ENCODE data around the gene REV3L. TPM values are rescaled to one million over a fixed set of nuclear protein-coding genes. Genes with fewer than 3 reads are reported as not detected.

Gene REV3L
- total RNA-seq, 2 experiments from 2014 or later, result 29.2 to 30.0 TPM

- DNase-seq (no peak), ATAC-seq (no peak)
- no peaks in the 10 kb centered on the region for H3K4me1 Mint-ChIP-seq (ENCODE audit: low read depth)
- H3K27ac Mint-ChIP-seq, result no peak overlapping the region
- H3K36me3 Mint-ChIP-seq (ENCODE audit: low read depth), result no peaks in the 10 kb centered on the region
- H3K4me3 Mint-ChIP-seq, result no peak overlapping the region
- POLR2A ChIA-PET, result no interaction called here
- H3K9me3 Mint-ChIP-seq (ENCODE audit: insufficient read depth), result no peaks in the 10 kb centered on the region
- H3K27me3 Mint-ChIP-seq (ENCODE audit: low read depth), result no peaks in the 10 kb centered on the region
- CTCF ChIA-PET, result no interaction called here
Measured at GRCh38 chr6:111417946-111418345, 65.1 kb downstream of the REV3L start.

- ChIA-PET POLR2A (no interaction called here), CTCF (no interaction called here)
- Mint-ChIP-seq H3K4me1 (ENCODE audit: low read depth) (no peaks in the 10 kb centered on the region), H3K9me3 (ENCODE audit: insufficient read depth) (no peaks in the 10 kb centered on the region), H3K27me3 (ENCODE audit: low read depth) (no peaks in the 10 kb centered on the region), H3K27ac (no peak overlapping the region), H3K36me3 (ENCODE audit: low read depth) (no peaks in the 10 kb centered on the region), H3K4me3 (no peak overlapping the region)
- no peak for ATAC-seq
- no peak for DNase-seq
Measured at GRCh38 chr6:111417181-111417585, 65.8 kb downstream of the REV3L start.

- Mint-ChIP-seq H3K36me3 (ENCODE audit: low read depth) (peaks cover 3% of the 10 kb centered on the region), H3K4me3 (no peak overlapping the region), H3K4me1 (ENCODE audit: low read depth) (no peaks in the 10 kb centered on the region), H3K27ac (no peak overlapping the region), H3K27me3 (ENCODE audit: low read depth) (no peaks in the 10 kb centered on the region), H3K9me3 (ENCODE audit: insufficient read depth) (no peaks in the 10 kb centered on the region)
- ChIA-PET POLR2A (no interaction called here), CTCF (no interaction called here)
- DNase-seq, result no peak
- ATAC-seq, result no peak
Measured at GRCh38 chr6:111416529-111416928, 66.5 kb downstream of the REV3L start.

GRCh38 chr6:111414373-111414772 is 68.6 kb downstream of the REV3L start:
- DNase-seq (no peak), ATAC-seq (no peak)
- Mint-ChIP-seq H3K4me1 (ENCODE audit: low read depth) (no peaks in the 10 kb centered on the region), H3K27ac (no peak overlapping the region), H3K36me3 (ENCODE audit: low read depth) (peaks cover 11% of the 10 kb centered on the region), H3K4me3 (no peak overlapping the region), H3K9me3 (ENCODE audit: insufficient read depth) (no peaks in the 10 kb centered on the region), H3K27me3 (ENCODE audit: low read depth) (no peaks in the 10 kb centered on the region)
- ChIA-PET CTCF (no interaction called here), POLR2A (no interaction called here)

GRCh38 chr6:111411978-111412566 is 70.9 kb downstream of the REV3L start:
- POLR2A ChIA-PET, result no interaction called here
- CTCF ChIA-PET, result no interaction called here
- Mint-ChIP-seq H3K36me3 (ENCODE audit: low read depth) (peaks cover 20% of the 10 kb centered on the region), H3K9me3 (ENCODE audit: insufficient read depth) (no peaks in the 10 kb centered on the region), H3K4me3 (no peak overlapping the region), H3K4me1 (ENCODE audit: low read depth) (no peaks in the 10 kb centered on the region), H3K27ac (no peak overlapping the region), H3K27me3 (ENCODE audit: low read depth) (no peaks in the 10 kb centered on the region)
- DNase-seq (no peak), ATAC-seq (no peak)

- Mint-ChIP-seq H3K9me3 (ENCODE audit: insufficient read depth) (no peaks in the 10 kb centered on the region), H3K27me3 (ENCODE audit: low read depth) (no peaks in the 10 kb centered on the region), H3K27ac (no peak overlapping the region), H3K36me3 (ENCODE audit: low read depth) (peaks cover 24% of the 10 kb centered on the region), H3K4me1 (ENCODE audit: low read depth) (peaks cover 5% of the 10 kb centered on the region), H3K4me3 (no peak overlapping the region)
- ChIA-PET CTCF (no interaction called here), POLR2A (no interaction called here)
- ATAC-seq (no peak), DNase-seq (no peak)
Measured at GRCh38 chr6:111411046-111411445, 72.0 kb downstream of the REV3L start.

GRCh38 chr6:111410371-111410770 is 72.6 kb downstream of the REV3L start:
- DNase-seq (no peak), ATAC-seq (no peak)
- Mint-ChIP-seq H3K27ac (no peak overlapping the region), H3K4me1 (ENCODE audit: low read depth) (peaks cover 5% of the 10 kb centered on the region), H3K27me3 (ENCODE audit: low read depth) (no peaks in the 10 kb centered on the region), H3K9me3 (ENCODE audit: insufficient read depth) (no peaks in the 10 kb centered on the region), H3K4me3 (no peak overlapping the region), H3K36me3 (ENCODE audit: low read depth) (peaks cover 24% of the 10 kb centered on the region)
- ChIA-PET POLR2A (no interaction called here), CTCF (no interaction called here)

GRCh38 chr6:111409430-111409829 is 73.6 kb downstream of the REV3L start:
- DNase-seq (no peak), ATAC-seq (no peak)
- Mint-ChIP-seq H3K4me3 (no peak overlapping the region), H3K4me1 (ENCODE audit: low read depth) (peaks cover 5% of the 10 kb centered on the region), H3K27ac (no peak overlapping the region), H3K9me3 (ENCODE audit: insufficient read depth) (no peaks in the 10 kb centered on the region), H3K36me3 (ENCODE audit: low read depth) (peaks cover 30% of the 10 kb centered on the region), H3K27me3 (ENCODE audit: low read depth) (no peaks in the 10 kb centered on the region)
- ChIA-PET POLR2A (no interaction called here), CTCF (no interaction called here)

- H3K9me3 Mint-ChIP-seq (ENCODE audit: insufficient read depth), result no peaks in the 10 kb centered on the region
- no peak overlapping the region for H3K27ac Mint-ChIP-seq
- DNase-seq (no peak), ATAC-seq (no peak)
- H3K36me3 Mint-ChIP-seq (ENCODE audit: low read depth), result peaks cover 44% of the 10 kb centered on the region
- H3K4me3 Mint-ChIP-seq, result no peak overlapping the region
- no peaks in the 10 kb centered on the region for H3K27me3 Mint-ChIP-seq (ENCODE audit: low read depth)
- ChIA-PET POLR2A (no interaction called here), CTCF (no interaction called here)
- H3K4me1 Mint-ChIP-seq (ENCODE audit: low read depth), result peaks cover 5% of the 10 kb centered on the region
Measured at GRCh38 chr6:111407686-111408085, 75.3 kb downstream of the REV3L start.

- POLR2A ChIA-PET, result no interaction called here
- no peak for DNase-seq
- H3K4me3 Mint-ChIP-seq, result no peak overlapping the region
Measured at GRCh38 chr6:111406200-111406721, 76.8 kb downstream of the REV3L start.

GRCh38 chr6:111403388-111403787 is 79.6 kb downstream of the REV3L start:
- Mint-ChIP-seq H3K4me1 (ENCODE audit: low read depth) (peaks cover 5% of the 10 kb centered on the region), H3K27me3 (ENCODE audit: low read depth) (no peaks in the 10 kb centered on the region), H3K27ac (no peak overlapping the region), H3K36me3 (ENCODE audit: low read depth) (peaks cover 47% of the 10 kb centered on the region), H3K9me3 (ENCODE audit: insufficient read depth) (no peaks in the 10 kb centered on the region), H3K4me3 (no peak overlapping the region)
- DNase-seq, result no peak
- POLR2A ChIA-PET, result no interaction called here
- no peak for ATAC-seq
- CTCF ChIA-PET, result interaction anchor here (1.0 kb wide), 1 partner anchor 239 kb away, joined by 4 read pairs; no protein-coding TSS in a partner anchor

More at GRCh38 chr6:111406200-111406721, 76.8 kb downstream of the REV3L start:
- H3K9me3 Mint-ChIP-seq (ENCODE audit: insufficient read depth), result no peaks in the 10 kb centered on the region
- H3K4me1 Mint-ChIP-seq (ENCODE audit: low read depth), result peaks cover 5% of the 10 kb centered on the region
- CTCF ChIA-PET, result no interaction called here
- H3K27me3 Mint-ChIP-seq (ENCODE audit: low read depth), result no peaks in the 10 kb centered on the region
- no peak overlapping the region for H3K27ac Mint-ChIP-seq
- no peak for ATAC-seq
- peaks cover 44% of the 10 kb centered on the region for H3K36me3 Mint-ChIP-seq (ENCODE audit: low read depth)

GRCh38 chr6:111399626-111400025 is 83.4 kb downstream of the REV3L start:
- Mint-ChIP-seq H3K36me3 (ENCODE audit: low read depth) (peaks cover 50% of the 10 kb centered on the region), H3K9me3 (ENCODE audit: insufficient read depth) (no peaks in the 10 kb centered on the region), H3K27me3 (ENCODE audit: low read depth) (no peaks in the 10 kb centered on the region), H3K27ac (no peak overlapping the region), H3K4me3 (no peak overlapping the region), H3K4me1 (ENCODE audit: low read depth) (no peaks in the 10 kb centered on the region)
- CTCF ChIA-PET, result no interaction called here
- ATAC-seq (no peak), DNase-seq (no peak)
- POLR2A ChIA-PET, result no interaction called here

- ATAC-seq (no peak), DNase-seq (no peak)
- ChIA-PET POLR2A (no interaction called here), CTCF (interaction anchor here (2.2 kb wide), 1 partner anchor 90 kb away, joined by 6 read pairs; no protein-coding TSS in a partner anchor)
- Mint-ChIP-seq H3K4me3 (no peak overlapping the region), H3K9me3 (ENCODE audit: insufficient read depth) (no peaks in the 10 kb centered on the region), H3K36me3 (ENCODE audit: low read depth) (peaks cover 35% of the 10 kb centered on the region), H3K27ac (no peak overlapping the region), H3K4me1 (ENCODE audit: low read depth) (no peaks in the 10 kb centered on the region), H3K27me3 (ENCODE audit: low read depth) (no peaks in the 10 kb centered on the region)
Measured at GRCh38 chr6:111388681-111389080, 94.3 kb downstream of the REV3L start.
